ENCODE measurements around the gene ITGA11.

The ITGA11 gene

GRCh38 chr15:68275165-68275746 lies 156.7 kb downstream of the ITGA11 start:
- Mint-ChIP-seq H3K27me3 (ENCODE audit: low read depth, poor library complexity) (peaks cover 4% of the 10 kb centered on the region), H3K4me3 (no peak overlapping the region), H3K27ac (peak overlapping the region; percentile 90), H3K4me1 (peaks cover 56% of the 10 kb centered on the region), H3K9me3 (no peaks in the 10 kb centered on the region), H3K36me3 (ENCODE audit: low read depth) (no peaks in the 10 kb centered on the region)
- TF ChIP-seq, protein P1, sequence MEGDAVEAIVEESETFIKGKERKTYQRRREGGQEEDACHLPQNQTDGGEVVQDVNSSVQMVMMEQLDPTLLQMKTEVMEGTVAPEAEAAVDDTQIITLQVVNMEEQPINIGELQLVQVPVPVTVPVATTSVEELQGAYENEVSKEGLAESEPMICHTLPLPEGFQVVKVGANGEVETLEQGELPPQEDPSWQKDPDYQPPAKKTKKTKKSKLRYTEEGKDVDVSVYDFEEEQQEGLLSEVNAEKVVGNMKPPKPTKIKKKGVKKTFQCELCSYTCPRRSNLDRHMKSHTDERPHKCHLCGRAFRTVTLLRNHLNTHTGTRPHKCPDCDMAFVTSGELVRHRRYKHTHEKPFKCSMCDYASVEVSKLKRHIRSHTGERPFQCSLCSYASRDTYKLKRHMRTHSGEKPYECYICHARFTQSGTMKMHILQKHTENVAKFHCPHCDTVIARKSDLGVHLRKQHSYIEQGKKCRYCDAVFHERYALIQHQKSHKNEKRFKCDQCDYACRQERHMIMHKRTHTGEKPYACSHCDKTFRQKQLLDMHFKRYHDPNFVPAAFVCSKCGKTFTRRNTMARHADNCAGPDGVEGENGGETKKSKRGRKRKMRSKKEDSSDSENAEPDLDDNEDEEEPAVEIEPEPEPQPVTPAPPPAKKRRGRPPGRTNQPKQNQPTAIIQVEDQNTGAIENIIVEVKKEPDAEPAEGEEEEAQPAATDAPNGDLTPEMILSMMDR (IDR thresholded peaks at IDR 0.05) = no peak
- DNase-seq = no peak

GRCh38 chr15:68274201-68274848 lies 157.6 kb downstream of the ITGA11 start:
- Mint-ChIP-seq H3K27ac (no peak overlapping the region), H3K4me3 (no peak overlapping the region), H3K27me3 (ENCODE audit: low read depth, poor library complexity) (peaks cover 8% of the 10 kb centered on the region), H3K36me3 (ENCODE audit: low read depth) (no peaks in the 10 kb centered on the region), H3K9me3 (no peaks in the 10 kb centered on the region), H3K4me1 (peaks cover 46% of the 10 kb centered on the region)
- no peak for DNase-seq
- TF ChIP-seq, protein P1 (IDR thresholded peaks at IDR 0.05) = no peak

DNA sequence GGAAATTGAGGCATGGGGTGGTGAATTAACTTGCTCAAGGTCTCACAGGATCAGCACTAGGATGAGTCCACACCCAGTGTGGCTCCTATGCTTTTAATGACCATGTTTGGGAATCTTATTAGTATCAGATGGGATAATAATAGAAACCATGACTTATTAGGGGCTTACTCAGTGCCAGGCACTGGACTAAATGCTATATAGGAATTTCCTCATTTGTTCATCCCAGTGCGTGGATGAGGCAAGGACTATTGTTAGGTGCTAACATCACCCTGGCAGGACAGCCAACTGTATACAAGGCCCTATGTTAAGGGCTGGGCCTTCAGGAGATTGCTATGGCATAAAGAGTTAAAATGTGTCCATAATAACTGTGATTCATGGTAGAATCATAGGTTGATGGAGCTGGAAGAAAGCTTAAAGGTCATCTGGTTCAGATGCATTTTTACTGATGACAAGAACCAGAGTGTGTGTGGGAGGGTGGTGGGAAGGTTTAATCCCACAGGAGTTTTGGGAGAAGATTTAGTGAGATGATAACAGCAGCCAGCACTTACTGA lies 159.2 kb downstream of the ITGA11 start:
- DNase-seq = no peak
- TF ChIP-seq, protein P1 (IDR thresholded peaks at IDR 0.05) = no peak
- Mint-ChIP-seq H3K4me3 (no peak overlapping the region), H3K4me1 (peaks cover 41% of the 10 kb centered on the region), H3K27ac (no peak overlapping the region), H3K27me3 (ENCODE audit: low read depth, poor library complexity) (peaks cover 8% of the 10 kb centered on the region), H3K9me3 (no peaks in the 10 kb centered on the region), H3K36me3 (ENCODE audit: low read depth) (no peaks in the 10 kb centered on the region)

DNA sequence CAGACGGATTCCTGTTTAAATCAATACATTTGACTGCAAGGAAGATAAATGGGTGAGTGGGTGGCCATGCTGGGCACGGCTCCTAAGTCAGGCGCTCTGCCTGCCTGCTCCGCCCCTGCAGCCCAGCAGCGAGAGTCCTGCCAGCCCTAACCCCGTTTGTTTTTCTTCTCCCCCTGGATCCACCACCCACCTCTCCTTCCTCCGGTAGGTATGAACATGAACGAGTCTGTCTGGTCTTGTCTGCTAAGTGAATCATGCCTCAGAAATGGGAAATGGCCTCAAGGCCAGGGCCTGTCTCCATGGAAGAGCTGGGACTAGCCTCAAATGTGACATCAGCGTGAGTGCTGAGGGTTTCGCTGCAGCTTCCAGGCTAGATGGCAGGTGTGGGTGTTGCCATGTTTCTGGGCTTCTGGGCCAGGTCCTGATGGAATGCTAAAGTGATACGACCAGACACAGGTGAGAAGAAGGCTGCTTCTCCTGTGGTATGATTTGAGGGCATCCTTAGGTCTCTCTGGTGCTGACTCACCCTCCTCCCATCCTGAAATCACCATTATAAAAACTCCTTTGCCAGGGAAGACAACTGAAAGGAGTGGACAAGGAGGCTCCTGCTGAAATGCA lies 160.0 kb downstream of the ITGA11 start:
- peak overlapping the region; percentile 21 for H3K27ac Mint-ChIP-seq
- DNase-seq = peak; percentile 15
- no peaks in the 10 kb centered on the region for H3K36me3 Mint-ChIP-seq (ENCODE audit: low read depth)
- H3K27me3 Mint-ChIP-seq (ENCODE audit: low read depth, poor library complexity) = peaks cover 8% of the 10 kb centered on the region
- H3K4me1 Mint-ChIP-seq = peaks cover 37% of the 10 kb centered on the region
- H3K4me3 Mint-ChIP-seq = peak overlapping the region; percentile 49
- no peaks in the 10 kb centered on the region for H3K9me3 Mint-ChIP-seq
- TF ChIP-seq, protein P1 (IDR thresholded peaks at IDR 0.05) = no peak

DNA sequence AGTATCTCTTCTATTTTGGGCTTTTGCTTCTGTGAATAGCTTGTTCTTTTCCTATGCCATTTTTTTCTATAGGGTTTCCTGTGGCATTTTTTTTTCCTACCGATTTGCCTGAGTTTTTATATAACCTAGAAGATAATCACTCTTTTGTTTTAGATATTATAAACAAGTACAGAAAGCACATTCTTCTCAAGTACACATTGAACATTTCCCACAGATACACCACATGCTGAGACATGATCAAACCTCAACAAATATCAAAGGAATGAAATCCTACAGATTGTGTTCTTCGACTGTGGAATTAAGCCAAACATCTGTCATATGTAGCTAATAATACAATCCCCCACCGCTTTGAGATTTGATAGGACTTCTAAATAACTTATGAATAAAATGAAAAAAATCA lies 163.6 kb downstream of the ITGA11 start:
- Mint-ChIP-seq H3K4me3 (no peak overlapping the region), H3K9me3 (no peaks in the 10 kb centered on the region), H3K27ac (no peak overlapping the region), H3K27me3 (ENCODE audit: low read depth, poor library complexity) (peaks cover 10% of the 10 kb centered on the region), H3K36me3 (ENCODE audit: low read depth) (no peaks in the 10 kb centered on the region), H3K4me1 (peaks cover 18% of the 10 kb centered on the region)
- TF ChIP-seq, protein P1 (IDR thresholded peaks at IDR 0.05) = no peak
- DNase-seq = no peak

All from nephron progenitor cell (in vitro differentiated cells).